Endothelial cell of umbilical vein (primary cell): Measurements from ENCODE around the gene TMTC1. TPM values are rescaled to one million over a fixed set of nuclear protein-coding genes. Genes with fewer than 3 reads are reported as not detected.

Experiments
- BruUV-seq: library from RNA; stranded (reverse); fragments of 400-500 nt; replicated peaks from 2 replicates; lab custom pipeline; 2021; lab: Mats Ljungman, UMichigan
- CTCF ChIA-PET: fragments of 300-600, 350-600 bp; sonication (Branson Sonifier 250); formaldehyde crosslinking; loops from one replicate; lab custom pipeline; 2021; ENCODE audit warnings: antibody characterized with exemption, inconsistent platforms; lab: Charles Lee
- POLR2A ChIA-PET: fragments of 300-600, 350-600 bp; sonication (Branson Sonifier 250); formaldehyde crosslinking; loops from one replicate; lab custom pipeline; 2021; ENCODE audit warnings: antibody characterized with exemption, inconsistent platforms; lab: Charles Lee
- DNase-seq: peaks from one replicate; pipeline ENCODE4 v3.0.0-alpha.2; 2011; ENCODE audit warnings: low read depth, low spot score
- FAIRE-seq: peaks from 2 replicates; lab custom pipeline; 2011; peaks lifted over from hg19 to GRCh38; lab: Jason Lieb, UNC
- H2AFZ ChIP-seq: 2 replicates; pipeline ENCODE4 v1.6.0; 2012; ENCODE audit warnings: low read depth, low read length, control low read depth, inconsistent platforms
- H3K27ac ChIP-seq: 2 replicates; pipeline ENCODE4 v1.5.1; 2011; ENCODE audit warnings: low read depth, mild to moderate bottlenecking, control low read depth, low read length, moderate library complexity; ENCODE audit not compliant: insufficient read depth
- H3K27me3 ChIP-seq, 2 experiments: 2 replicates each; pipeline versions ENCODE4 v1.6.0 to v1.6.1; 2011; ENCODE audit warnings: low read length in 2 of 2, mixed read lengths in 1 of 2; ENCODE audit not compliant: control insufficient read depth in 2 of 2, insufficient read depth in 2 of 2
- H3K36me3 ChIP-seq, 2 experiments: 2 replicates in 1 of 2; 3 replicates in 1 of 2; pipeline ENCODE4 v1.5.1; 2011; ENCODE audit warnings: low read length in 2 of 2, mild to moderate bottlenecking in 1 of 2, moderate library complexity in 1 of 2; ENCODE audit not compliant: control insufficient read depth in 2 of 2, insufficient read depth in 2 of 2; ENCODE audit errors: extremely low read depth in 1 of 2
- H3K4me1 ChIP-seq: 3 replicates; pipeline ENCODE4 v1.5.1; 2011; ENCODE audit warnings: mild to moderate bottlenecking, low read length; ENCODE audit not compliant: control insufficient read depth, insufficient read depth; ENCODE audit errors: extremely low read depth
- H3K4me2 ChIP-seq: 2 replicates; pipeline ENCODE4 v1.6.1; 2011; ENCODE audit warnings: low read length, control low read depth, mixed read lengths; ENCODE audit not compliant: insufficient read depth
- H3K4me3 ChIP-seq, 3 experiments: fragments of 200-600 bp in 1 of 3; sonication (generic), shearing (Covaris generic) in 1 of 3; replicated peaks in 1 of 3; 2 replicates each; pipeline ENCODE4 v1.5.1; 2011 to 2016; ENCODE audit warnings: control low read depth in 3 of 3, low read length in 3 of 3, mild to moderate bottlenecking in 2 of 3, inconsistent platforms in 1 of 3, low read depth in 1 of 3, moderate library complexity in 1 of 3; ENCODE audit not compliant: insufficient read depth in 1 of 3
- H3K79me2 ChIP-seq: 2 replicates; pipeline ENCODE4 v1.6.0; 2012; ENCODE audit warnings: low read length, inconsistent platforms; ENCODE audit not compliant: control insufficient read depth, insufficient read depth
- H3K9ac ChIP-seq: replicated peaks from 2 replicates; pipeline ENCODE3; 2011; ENCODE audit warnings: low read length, control low read depth; ENCODE audit not compliant: insufficient read depth; ENCODE audit errors: extremely low read depth
- H3K9me1 ChIP-seq: replicated peaks from 3 replicates; pipeline ENCODE4 v1.6.0; 2011; ENCODE audit warnings: mild to moderate bottlenecking, low read length; ENCODE audit not compliant: control insufficient read depth, insufficient read depth; ENCODE audit errors: extremely low read depth
- H3K9me3 ChIP-seq: replicated peaks from 2 replicates; pipeline ENCODE4 v1.5.1; 2012; ENCODE audit warnings: low read length, inconsistent platforms; ENCODE audit not compliant: control insufficient read depth, insufficient read depth
- H4K20me1 ChIP-seq: replicated peaks from 2 replicates; pipeline ENCODE3; 2011; ENCODE audit warnings: mild to moderate bottlenecking, low read length; ENCODE audit not compliant: control insufficient read depth, insufficient read depth; ENCODE audit errors: extremely low read depth
- CTCF ChIP-seq, 2 donors: IDR thresholded peaks; 1 replicate in 1 of 2; 2 replicates in 1 of 2; pipeline ENCODE4 v1.5.1; 2011; ENCODE audit warnings: low read length in 2 of 2, mild to moderate bottlenecking in 2 of 2, moderate library complexity in 2 of 2, control low read depth in 1 of 2, inconsistent platforms in 1 of 2, low read depth in 1 of 2; ENCODE audit not compliant: insufficient read depth in 1 of 2; ENCODE audit errors: extremely low read depth in 1 of 2
- EZH2 ChIP-seq: IDR thresholded peaks from 2 replicates; pipeline ENCODE4 v1.6.1; 2012; ENCODE audit warnings: borderline replicate concordance, low read depth, mild to moderate bottlenecking, moderate library complexity, low read length, inconsistent platforms; ENCODE audit not compliant: severe bottlenecking
- FOS ChIP-seq: IDR thresholded peaks from 2 replicates; pipeline ENCODE4 v1.6.1; 2011; ENCODE audit warnings: mild to moderate bottlenecking, low read length, moderate library complexity, borderline replicate concordance; ENCODE audit not compliant: insufficient read depth
- JUN ChIP-seq: IDR thresholded peaks from 2 replicates; pipeline ENCODE4 v1.6.1; 2011; ENCODE audit warnings: borderline replicate concordance, low read depth; ENCODE audit not compliant: insufficient read length, insufficient read depth
- MAX ChIP-seq: IDR thresholded peaks from 2 replicates; pipeline ENCODE4 v1.6.1; 2011; ENCODE audit not compliant: insufficient read depth, insufficient read length
- POLR2A ChIP-seq: IDR thresholded peaks from 2 replicates; pipeline ENCODE4 v1.6.1; 2012; ENCODE audit warnings: low read depth, mild to moderate bottlenecking, control low read depth, low read length
- POLR2AphosphoS5 ChIP-seq: IDR thresholded peaks from 2 replicates; pipeline ENCODE4 v1.6.1; 2012; ENCODE audit warnings: low read depth, mild to moderate bottlenecking, control low read depth, low read length, moderate library complexity; ENCODE audit not compliant: insufficient read depth
- dilution Hi-C: fragments of 300-500 bp; cut with MboI; formaldehyde crosslinking; loops from one replicate; pipeline ENCODE4 v1.15.0; 2019; ENCODE audit warnings: low sequenced_read_pairs; ENCODE audit not compliant: extremely low pct_ligation_motif_present
- intact Hi-C: fragments of 100-400 bp; cut with micrococcal nuclease; formaldehyde crosslinking; loops from one replicate; pipeline ENCODE4 v1.10.0; 2022
- polyA plus RNA-seq, 4 experiments: library from polyadenylated mRNA; depleted of rRNA in 3 of 4; stranded (reverse) in 3 of 4; unstranded in 1 of 4; fragments of >200 nt; gene quantifications; 2 replicates each; pipeline versions ENCODE4 v1.2.1 to v1.2.3, GENCODE V29; 2011 to 2012; ENCODE audit warnings: missing spikeins in 1 of 4
- total RNA-seq: library from RNA; stranded (reverse); gene quantifications from 2 replicates; pipeline ENCODE4 v1.2.3, GENCODE V29; 2021

TMTC1 gene
- total and polyA plus RNA-seq, 2 donors (not counting 3 experiments of a cell fraction or from before 2014, with no cell fraction given): 5.4 to 5.9 TPM

GRCh38 chr12:29695800-29696199, 87.9 kb downstream of the TMTC1 start:
- Histone ChIP-seq H3K36me3 (no peaks in the 10 kb centered on the region), H4K20me1 (no peaks in the 10 kb centered on the region), H3K9me3 (no peaks in the 10 kb centered on the region), H3K4me3 (no peak overlapping the region), H3K4me1 (no peaks in the 10 kb centered on the region), H3K9me1 (no peaks in the 10 kb centered on the region), H3K9ac (no peak overlapping the region), H3K4me2 (no peak overlapping the region), H2AFZ (no peak overlapping the region), H3K27me3 (no peaks in the 10 kb centered on the region), H3K79me2 (no peaks in the 10 kb centered on the region), H3K27ac (no peak overlapping the region)
- intact Hi-C loops (no loop called here), dilution Hi-C loops (no loop called here)
- FAIRE-seq (no peak), DNase-seq (no peak)
- CTCF ChIA-PET: no interaction called here
- TF ChIP-seq EZH2: no peak
- no peak for TF ChIP-seq POLR2AphosphoS5
- no peak for TF ChIP-seq FOS
- TF ChIP-seq POLR2A: no peak
- no peak for TF ChIP-seq JUN
- TF ChIP-seq MAX: no peak
- POLR2A ChIA-PET: no interaction called here
- no TSS peak for BruUV-seq

GRCh38 chr12:29695026-29695425, 88.7 kb downstream of the TMTC1 start:
- TF ChIP-seq EZH2: no peak
- TF ChIP-seq CTCF (IDR thresholded peaks at IDR 0.05; ENCODE audit: extremely low read depth in 1 of 2, insufficient read depth in 1 of 2, low read depth in 1 of 2, low read length in 2 of 2): no peak
- no peak for FAIRE-seq
- POLR2A ChIA-PET: no interaction called here
- Histone ChIP-seq H3K4me3 (no peak overlapping the region), H3K36me3 (no peaks in the 10 kb centered on the region), H2AFZ (no peak overlapping the region), H3K27me3 (no peaks in the 10 kb centered on the region), H3K27ac (no peak overlapping the region), H3K9me3 (no peaks in the 10 kb centered on the region), H3K4me1 (no peaks in the 10 kb centered on the region), H4K20me1 (no peaks in the 10 kb centered on the region), H3K9me1 (no peaks in the 10 kb centered on the region), H3K4me2 (no peak overlapping the region), H3K79me2 (no peaks in the 10 kb centered on the region), H3K9ac (no peak overlapping the region)
- intact Hi-C loops (no loop called here), dilution Hi-C loops (no loop called here)
- BruUV-seq: no TSS peak
- DNase-seq: no peak
- CTCF ChIA-PET: no interaction called here
